Lower leg skin (tissue), 3 donors: Measurements from ENCODE around the gene CPOX.

Experiments used
- CTCF ChIP-seq, 3 donors: fragments of 450-650 bp; IDR thresholded peaks; one replicate each; pipeline ENCODE4 v1.5.1; 2016; ENCODE audit warnings: antibody characterized with exemption in 3 of 3, mild to moderate bottlenecking in 3 of 3, moderate library complexity in 2 of 3
- POLR2A ChIP-seq, 2 donors: fragments of 450-650 bp; IDR thresholded peaks; one replicate each; pipeline ENCODE4 v1.6.1; 2016 to 2017; ENCODE audit warnings: antibody characterized with exemption in 2 of 2, mild to moderate bottlenecking in 1 of 2, moderate library complexity in 1 of 2

DNA sequence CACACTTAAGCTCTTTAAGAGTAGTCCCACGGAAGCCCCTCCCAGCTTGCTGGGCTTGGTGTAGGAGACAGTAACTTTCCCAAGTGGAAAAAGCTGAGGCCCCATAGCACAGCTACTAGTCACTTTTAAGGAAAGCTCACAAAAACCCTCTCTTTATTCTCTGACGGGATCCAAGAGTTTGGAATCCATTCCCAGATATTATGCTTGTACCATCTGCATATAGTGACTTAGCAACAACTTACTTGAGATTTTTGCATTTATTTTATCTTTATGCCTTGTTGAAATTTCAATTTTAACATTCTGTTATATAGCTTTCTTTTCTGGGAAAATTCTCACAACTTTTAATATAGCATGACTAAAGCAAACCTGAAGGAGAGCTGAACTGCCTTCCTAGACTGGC, 42.2 kb downstream of the CPOX start:
- TF ChIP-seq CTCF (IDR thresholded peaks at IDR 0.05), result no peak
- no peak for TF ChIP-seq POLR2A (IDR thresholded peaks at IDR 0.05)
